Neural progenitor cell (in vitro differentiated cells): Measurements from ENCODE around the gene CSTF1. TPM values are rescaled to one million over a fixed set of nuclear protein-coding genes. Genes with fewer than 3 reads are reported as not detected.

Source experiments
- DNase-seq: peaks from one replicate; pipeline ENCODE4 v3.0.0-alpha.2; 2016; ENCODE audit warnings: low spot score
- H2AFZ ChIP-seq: fragments of 200-600 bp; sonication (generic); replicated peaks from 2 replicates; pipeline ENCODE4 v1.6.1; 2016; ENCODE audit warnings: antibody characterized with exemption
- H3F3A ChIP-seq: fragments of 200-600 bp; sonication (generic); 2 replicates; pipeline ENCODE4 v1.6.1; 2016; ENCODE audit warnings: antibody characterized with exemption, low read depth
- H3K27ac ChIP-seq: fragments of 200-600 bp; sonication (generic); 2 replicates; pipeline ENCODE4 v1.5.1; 2016; ENCODE audit warnings: mild to moderate bottlenecking
- H3K27me3 ChIP-seq: fragments of 200-600 bp; sonication (generic); 2 replicates; pipeline ENCODE4 v1.6.1; 2016; ENCODE audit warnings: mild to moderate bottlenecking, moderate library complexity
- H3K36me3 ChIP-seq: fragments of 200-600 bp; sonication (generic); 2 replicates; pipeline ENCODE4 v1.5.1; 2016
- H3K4me1 ChIP-seq: fragments of 200-600 bp; sonication (generic); 2 replicates; pipeline ENCODE4 v1.6.1; 2016; ENCODE audit warnings: mixed run types
- H3K4me2 ChIP-seq: fragments of 200-600 bp; sonication (generic); 2 replicates; pipeline ENCODE4 v1.6.1; 2016
- H3K4me3 ChIP-seq: fragments of 200-600 bp; sonication (generic); 2 replicates; pipeline ENCODE4 v1.5.1; 2016
- H3K79me2 ChIP-seq: fragments of 200-600 bp; sonication (generic); 2 replicates; pipeline ENCODE4 v1.6.1; 2016; ENCODE audit warnings: low read depth
- H3K9ac ChIP-seq: fragments of 200-600 bp; sonication (generic); 2 replicates; pipeline ENCODE4 v1.6.1; 2016
- H3K9me3 ChIP-seq: fragments of 200-600 bp; sonication (generic); 2 replicates; pipeline ENCODE4 v1.5.1; 2016; ENCODE audit warnings: low read depth
- H4K20me1 ChIP-seq: fragments of 200-600 bp; sonication (generic); 2 replicates; pipeline ENCODE4 v1.6.1; 2016; ENCODE audit warnings: low read depth
- H3K27ac Mint-ChIP-seq: 3 replicates; pipeline ENCODE4 v1.8.0; 2021; ENCODE audit warnings: mixed read lengths
- H3K27me3 Mint-ChIP-seq: 2 replicates; pipeline ENCODE4 v1.8.0; 2022; ENCODE audit warnings: low read depth, mild to moderate bottlenecking, inconsistent platforms, moderate library complexity, mixed read lengths; ENCODE audit not compliant: insufficient read depth
- H3K36me3 Mint-ChIP-seq: 3 replicates; pipeline ENCODE4 v1.8.0; 2021; ENCODE audit warnings: mixed read lengths
- H3K4me1 Mint-ChIP-seq: 3 replicates; pipeline ENCODE4 v1.8.0; 2021; ENCODE audit warnings: mixed read lengths
- H3K4me3 Mint-ChIP-seq: 3 replicates; pipeline ENCODE4 v1.8.0; 2021; ENCODE audit warnings: mild to moderate bottlenecking, moderate library complexity, mixed read lengths
- H3K9me3 Mint-ChIP-seq: 3 replicates; pipeline ENCODE4 v1.8.0; 2020; ENCODE audit warnings: mixed read lengths
- EZH2 ChIP-seq: fragments of 200-600 bp; sonication (generic); IDR thresholded peaks from 2 replicates; pipeline ENCODE4 v1.6.1; 2017; ENCODE audit warnings: antibody characterized with exemption, mild to moderate bottlenecking, moderate library complexity
- EZH2phosphoT487 ChIP-seq: fragments of 200-600 bp; sonication (generic); IDR thresholded peaks from 2 replicates; pipeline ENCODE4 v1.6.1; 2017; ENCODE audit warnings: antibody characterized with exemption
- total RNA-seq: library from RNA; depleted of rRNA; stranded (reverse); fragments of >200 nt; gene quantifications from 2 replicates; pipeline ENCODE4 v1.2.3, GENCODE V29; 2015; ENCODE audit warnings: low replicate concordance
- TF ChIP-seq, protein P1 (sequence below): fragments of 200-600 bp; sonication (generic); IDR thresholded peaks from 2 replicates; pipeline ENCODE4 v1.5.1; 2017; ENCODE audit warnings: antibody characterized with exemption, mild to moderate bottlenecking

CSTF1 gene
- total RNA-seq, 1 donor from 2014 or later = 87.2 TPM

DNA sequence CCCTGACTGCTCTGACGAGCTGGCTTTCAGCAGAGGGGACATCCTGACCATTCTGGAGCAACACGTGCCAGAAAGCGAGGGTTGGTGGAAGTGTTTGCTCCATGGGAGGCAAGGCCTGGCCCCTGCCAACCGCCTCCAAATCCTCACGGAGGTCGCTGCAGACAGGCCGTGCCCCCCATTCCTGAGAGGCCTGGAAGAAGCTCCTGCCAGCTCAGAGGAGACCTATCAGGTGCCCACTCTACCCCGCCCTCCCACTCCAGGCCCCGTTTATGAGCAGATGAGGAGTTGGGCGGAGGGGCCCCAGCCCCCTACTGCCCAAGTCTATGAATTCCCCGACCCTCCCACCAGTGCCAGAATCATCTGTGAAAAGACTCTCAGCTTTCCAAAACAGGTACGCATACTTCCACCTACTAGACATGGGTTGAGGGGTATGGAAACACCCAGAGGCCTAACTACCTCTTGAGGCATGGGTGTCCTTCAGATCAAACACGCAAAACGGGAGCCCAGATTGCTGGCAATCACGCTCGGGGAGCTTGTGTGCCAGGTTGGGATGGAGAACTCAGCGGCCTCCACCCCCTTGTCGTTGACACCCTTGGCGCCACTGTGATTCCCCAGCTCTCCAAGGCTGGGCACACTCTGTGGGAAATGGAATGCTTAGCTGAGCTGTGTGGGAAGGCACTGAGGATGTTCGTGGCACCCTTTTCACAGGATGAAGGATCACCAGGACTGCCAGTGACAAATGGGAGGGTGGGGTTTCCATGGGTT, 44.9 kb downstream of the CSTF1 start:
- no peaks in the 10 kb centered on the region for H3K79me2 ChIP-seq
- no peaks in the 10 kb centered on the region for H3K36me3 ChIP-seq
- Mint-ChIP-seq H3K36me3 (no peaks in the 10 kb centered on the region), H3K4me3 (no peak overlapping the region), H3K9me3 (no peaks in the 10 kb centered on the region), H3K27ac (no peak overlapping the region), H3K4me1 (peaks cover 16% of the 10 kb centered on the region), H3K27me3 (peaks cover 2% of the 10 kb centered on the region)
- no peaks in the 10 kb centered on the region for H3K4me1 ChIP-seq
- TF ChIP-seq EZH2phosphoT487 (no peak), EZH2 (no peak)
- TF ChIP-seq, protein P1, sequence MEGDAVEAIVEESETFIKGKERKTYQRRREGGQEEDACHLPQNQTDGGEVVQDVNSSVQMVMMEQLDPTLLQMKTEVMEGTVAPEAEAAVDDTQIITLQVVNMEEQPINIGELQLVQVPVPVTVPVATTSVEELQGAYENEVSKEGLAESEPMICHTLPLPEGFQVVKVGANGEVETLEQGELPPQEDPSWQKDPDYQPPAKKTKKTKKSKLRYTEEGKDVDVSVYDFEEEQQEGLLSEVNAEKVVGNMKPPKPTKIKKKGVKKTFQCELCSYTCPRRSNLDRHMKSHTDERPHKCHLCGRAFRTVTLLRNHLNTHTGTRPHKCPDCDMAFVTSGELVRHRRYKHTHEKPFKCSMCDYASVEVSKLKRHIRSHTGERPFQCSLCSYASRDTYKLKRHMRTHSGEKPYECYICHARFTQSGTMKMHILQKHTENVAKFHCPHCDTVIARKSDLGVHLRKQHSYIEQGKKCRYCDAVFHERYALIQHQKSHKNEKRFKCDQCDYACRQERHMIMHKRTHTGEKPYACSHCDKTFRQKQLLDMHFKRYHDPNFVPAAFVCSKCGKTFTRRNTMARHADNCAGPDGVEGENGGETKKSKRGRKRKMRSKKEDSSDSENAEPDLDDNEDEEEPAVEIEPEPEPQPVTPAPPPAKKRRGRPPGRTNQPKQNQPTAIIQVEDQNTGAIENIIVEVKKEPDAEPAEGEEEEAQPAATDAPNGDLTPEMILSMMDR = no peak
- H3K27ac ChIP-seq = no peak overlapping the region
- no peaks in the 10 kb centered on the region for H3K27me3 ChIP-seq
- no peaks in the 10 kb centered on the region for H3F3A ChIP-seq
- DNase-seq = no peak
- H4K20me1 ChIP-seq = no peaks in the 10 kb centered on the region
- no peak overlapping the region for H3K9ac ChIP-seq
- H3K9me3 ChIP-seq = no peaks in the 10 kb centered on the region
- no peak overlapping the region for H3K4me3 ChIP-seq
- no peak overlapping the region for H2AFZ ChIP-seq
- no peak overlapping the region for H3K4me2 ChIP-seq

DNA sequence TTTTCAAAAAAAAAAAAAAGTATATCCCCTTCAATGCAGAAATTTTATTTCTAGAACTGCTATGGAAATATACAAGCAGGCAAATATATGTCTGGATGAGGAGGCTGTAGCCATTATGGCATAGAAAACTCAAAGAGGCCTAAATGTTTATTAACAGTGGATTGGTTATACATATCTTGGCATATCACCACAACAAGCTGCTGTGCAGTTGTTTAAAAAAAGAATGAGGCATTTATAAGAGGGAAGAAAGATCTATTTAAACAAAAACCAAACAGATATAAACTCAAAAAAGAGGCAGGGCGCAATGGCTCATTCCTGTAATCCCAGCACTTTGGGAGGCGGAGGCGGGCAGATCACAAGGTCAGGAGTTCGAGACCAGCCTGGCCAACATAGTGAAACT, 45.8 kb downstream of the CSTF1 start:
- no peak overlapping the region for H3K9ac ChIP-seq
- H3K27ac ChIP-seq = no peak overlapping the region
- TF ChIP-seq EZH2phosphoT487 (no peak), EZH2 (no peak)
- TF ChIP-seq, protein P1 = no peak
- Mint-ChIP-seq H3K9me3 (no peaks in the 10 kb centered on the region), H3K36me3 (no peaks in the 10 kb centered on the region), H3K27me3 (peaks cover 2% of the 10 kb centered on the region), H3K4me1 (peaks cover 14% of the 10 kb centered on the region), H3K4me3 (no peak overlapping the region), H3K27ac (no peak overlapping the region)
- no peak overlapping the region for H3K4me2 ChIP-seq
- H3K4me1 ChIP-seq = no peaks in the 10 kb centered on the region
- no peaks in the 10 kb centered on the region for H3K36me3 ChIP-seq
- H4K20me1 ChIP-seq = no peaks in the 10 kb centered on the region
- H3K9me3 ChIP-seq = no peaks in the 10 kb centered on the region
- DNase-seq = no peak
- no peaks in the 10 kb centered on the region for H3F3A ChIP-seq
- H3K79me2 ChIP-seq = no peaks in the 10 kb centered on the region
- H3K27me3 ChIP-seq = no peaks in the 10 kb centered on the region
- H3K4me3 ChIP-seq = no peak overlapping the region
- H2AFZ ChIP-seq = no peak overlapping the region

DNA sequence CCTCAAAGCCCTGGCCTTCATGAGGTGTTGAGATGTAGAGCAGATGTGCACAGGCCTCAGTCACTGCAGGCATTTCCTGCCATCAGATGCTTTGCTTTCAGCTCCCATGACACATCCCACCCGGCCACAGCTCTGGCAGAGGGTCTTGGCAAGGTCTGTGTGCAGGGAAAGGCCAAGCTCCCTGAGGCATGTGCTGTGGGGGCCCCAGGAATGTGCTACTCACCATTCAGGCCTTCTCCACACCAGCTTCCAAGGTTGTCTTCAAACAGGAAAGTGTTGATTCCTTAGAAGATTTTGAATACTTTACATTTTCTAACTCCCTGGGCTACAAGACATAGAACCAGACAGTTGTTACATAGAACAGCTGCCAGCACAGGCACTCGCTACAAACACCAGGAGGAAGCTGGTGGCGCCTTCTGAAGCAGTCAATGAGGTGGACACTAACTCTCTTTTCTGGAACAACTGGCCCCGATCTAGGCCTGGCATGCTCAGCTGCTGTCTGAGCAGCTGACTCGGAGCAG, 47.4 kb downstream of the CSTF1 start:
- Histone ChIP-seq H3K9me3 (no peaks in the 10 kb centered on the region), H3K4me1 (no peaks in the 10 kb centered on the region), H3K4me2 (no peak overlapping the region), H3K9ac (no peak overlapping the region), H3F3A (no peaks in the 10 kb centered on the region), H3K36me3 (no peaks in the 10 kb centered on the region), H4K20me1 (no peaks in the 10 kb centered on the region), H3K79me2 (no peaks in the 10 kb centered on the region), H3K27me3 (no peaks in the 10 kb centered on the region), H3K27ac (no peak overlapping the region), H2AFZ (no peak overlapping the region), H3K4me3 (no peak overlapping the region)
- Mint-ChIP-seq H3K4me3 (no peak overlapping the region), H3K4me1 (peaks cover 4% of the 10 kb centered on the region), H3K9me3 (no peaks in the 10 kb centered on the region), H3K27ac (peak overlapping the region; percentile 26), H3K27me3 (peaks cover 2% of the 10 kb centered on the region), H3K36me3 (no peaks in the 10 kb centered on the region)
- DNase-seq = no peak
- TF ChIP-seq EZH2phosphoT487 (no peak), EZH2 (no peak)
- TF ChIP-seq, protein P1 = no peak
